ENCODE data around the gene TRPV2. TPM values are rescaled to one million over a fixed set of nuclear protein-coding genes. Genes with fewer than 3 reads are reported as not detected.
"Not testable (repeated sequence)": the region's sequence is repeated elsewhere in the genome, so short reads cannot be mapped to it uniquely, and the experiment has no call there.

The TRPV2 gene
- total and polyA plus RNA-seq, 2 donors = 29.0 to 39.8 TPM

DNA sequence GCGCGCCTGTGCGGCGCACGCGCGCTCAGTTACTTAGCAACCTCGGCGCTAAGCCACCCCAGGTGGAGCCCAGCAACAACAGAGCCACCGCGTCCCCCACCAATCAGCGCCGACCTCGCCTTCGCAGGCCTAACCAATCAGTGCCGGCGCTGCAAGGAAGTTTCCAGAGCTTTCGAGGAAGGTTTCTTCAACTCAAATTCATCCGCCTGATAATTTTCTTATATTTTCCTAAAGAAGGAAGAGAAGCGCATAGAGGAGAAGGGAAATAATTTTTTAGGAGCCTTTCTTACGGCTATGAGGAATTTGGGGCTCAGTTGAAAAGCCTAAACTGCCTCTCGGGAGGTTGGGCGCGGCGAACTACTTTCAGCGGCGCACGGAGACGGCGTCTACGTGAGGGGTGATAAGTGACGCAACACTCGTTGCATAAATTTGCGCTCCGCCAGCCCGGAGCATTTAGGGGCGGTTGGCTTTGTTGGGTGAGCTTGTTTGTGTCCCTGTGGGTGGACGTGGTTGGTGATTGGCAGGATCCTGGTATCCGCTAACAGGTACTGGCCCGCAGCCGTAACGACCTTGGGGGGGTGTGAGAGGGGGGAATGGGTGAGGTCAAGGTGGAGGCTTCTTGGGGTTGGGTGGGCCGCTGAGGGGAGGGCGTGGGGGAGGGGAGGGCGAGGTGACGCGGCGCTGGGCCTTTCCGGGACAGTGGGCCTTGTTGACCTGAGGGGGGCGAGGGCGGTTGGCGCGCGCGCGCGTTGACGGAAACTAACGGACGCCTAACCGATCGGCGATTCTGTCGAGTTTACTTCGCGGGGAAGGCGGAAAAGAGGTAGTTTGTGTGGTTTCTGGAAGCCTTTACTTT lies 34.5 kb upstream of the TRPV2 start, which contains the start of gene UBB:
UBB (plus strand) TSS at position 452 of the 856 bp plus-strand sequence. CDS start 817 bp downstream, outside the sequence.
- WGBS = under 1% methylated on average over 67 of the region's 67 CpGs
- peak within 1 kb of the TSS; percentile 96 to 99 for H3K27ac ChIP-seq (ENCODE audit: low read depth in 1 of 2, low read length in 1 of 2)
- H3K4me3 ChIP-seq (ENCODE audit: low read length in 2 of 2) = peak within 1 kb of the TSS; percentile 60 to 91
- peak; percentile 90 to 98 (median 97) for DNase-seq (ENCODE audit: low read depth in 6 of 9, low spot score in 9 of 9)
- H3K9me3 ChIP-seq (ENCODE audit: control insufficient read depth in 2 of 2, insufficient read depth in 1 of 2, low read length in 1 of 2) = peaks cover 0 to 14% of the 10 kb centered on the region in 2 donors
- peaks cover 15 to 18% of the 10 kb centered on the region in 2 donors for H3K4me1 ChIP-seq (ENCODE audit: control insufficient read depth in 2 of 2, insufficient read depth in 2 of 2, low read length in 2 of 2)
- no peaks in the 10 kb centered on the region for H3K27me3 ChIP-seq (ENCODE audit: control insufficient read depth in 2 of 2, insufficient read depth in 1 of 2, low read length in 1 of 2)
- H3K36me3 ChIP-seq (ENCODE audit: control insufficient read depth in 2 of 2, insufficient read depth in 2 of 2, low read length in 1 of 2) = peaks cover 19 to 31% of the 10 kb centered on the region in 2 donors

GRCh38 chr17:16381496-16381820 lies 33.9 kb upstream of the TRPV2 start:
- WGBS = under 1% methylated on average over 14 of the region's 14 CpGs
- Histone ChIP-seq H3K27me3 (ENCODE audit: control insufficient read depth in 2 of 2, insufficient read depth in 1 of 2, low read length in 1 of 2) (no peaks in the 10 kb centered on the region), H3K27ac (ENCODE audit: low read depth in 1 of 2, low read length in 1 of 2) (peak overlapping the region; percentile 96 to 99), H3K9me3 (ENCODE audit: control insufficient read depth in 2 of 2, insufficient read depth in 1 of 2, low read length in 1 of 2) (peaks cover 0 to 14% of the 10 kb centered on the region in 2 donors), H3K36me3 (ENCODE audit: control insufficient read depth in 2 of 2, insufficient read depth in 2 of 2, low read length in 1 of 2) (peaks cover 19 to 31% of the 10 kb centered on the region in 2 donors), H3K4me1 (ENCODE audit: control insufficient read depth in 2 of 2, insufficient read depth in 2 of 2, low read length in 2 of 2) (peaks cover 17 to 23% of the 10 kb centered on the region in 2 donors), H3K4me3 (ENCODE audit: low read length in 2 of 2) (peak overlapping the region; percentile 60 to 91)
- no peak for DNase-seq (ENCODE audit: low read depth in 6 of 9, low spot score in 9 of 9)

DNA sequence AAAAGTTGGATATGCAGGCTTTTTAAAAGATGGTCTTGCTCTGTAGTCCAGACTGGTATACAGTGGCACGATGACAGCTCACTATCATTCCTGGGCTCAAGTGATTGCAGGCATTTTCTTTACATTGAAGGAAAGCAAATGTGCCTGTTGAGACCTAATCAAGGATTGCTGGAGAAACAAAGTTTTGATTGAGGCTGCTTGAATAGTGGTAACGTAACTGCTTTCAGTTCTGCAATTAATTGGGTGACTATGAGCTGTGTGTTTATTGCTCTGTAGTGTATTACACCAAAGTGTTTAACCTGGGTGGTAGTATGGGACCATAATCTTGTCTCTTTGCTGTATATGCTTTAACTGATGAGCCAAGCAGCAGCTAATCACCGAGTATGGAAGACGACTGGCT lies 32.2 kb upstream of the TRPV2 start:
- peaks cover 0 to 7% of the 10 kb centered on the region in 2 donors for H3K27me3 ChIP-seq (ENCODE audit: control insufficient read depth in 2 of 2, insufficient read depth in 1 of 2, low read length in 1 of 2)
- no peak overlapping the region for H3K27ac ChIP-seq (ENCODE audit: low read depth in 1 of 2, low read length in 1 of 2)
- peak overlapping the region in 1 of 2 donors; percentile 22 for H3K4me3 ChIP-seq (ENCODE audit: low read length in 2 of 2)
- 90% methylated on average over 4 of the region's 4 CpGs for WGBS
- no peak for DNase-seq (ENCODE audit: low read depth in 6 of 9, low spot score in 9 of 9)
- H3K4me1 ChIP-seq (ENCODE audit: control insufficient read depth in 2 of 2, insufficient read depth in 2 of 2, low read length in 2 of 2) = peaks cover 17 to 28% of the 10 kb centered on the region in 2 donors
- peaks cover 0 to 14% of the 10 kb centered on the region in 2 donors for H3K9me3 ChIP-seq (ENCODE audit: control insufficient read depth in 2 of 2, insufficient read depth in 1 of 2, low read length in 1 of 2)
- peaks cover 19 to 31% of the 10 kb centered on the region in 2 donors for H3K36me3 ChIP-seq (ENCODE audit: control insufficient read depth in 2 of 2, insufficient read depth in 2 of 2, low read length in 1 of 2)

- Histone ChIP-seq H3K27ac (ENCODE audit: low read depth in 1 of 2, low read length in 1 of 2) (no peak overlapping the region), H3K27me3 (ENCODE audit: control insufficient read depth in 2 of 2, insufficient read depth in 1 of 2, low read length in 1 of 2) (peaks cover 0 to 7% of the 10 kb centered on the region in 2 donors)
Measured at GRCh38 chr17:16383772-16384287, 31.5 kb upstream of the TRPV2 start.

GRCh38 chr17:16384557-16384956 lies 30.8 kb upstream of the TRPV2 start:
- Histone ChIP-seq H3K4me1 (ENCODE audit: control insufficient read depth in 2 of 2, insufficient read depth in 2 of 2, low read length in 2 of 2) (peaks cover 17 to 28% of the 10 kb centered on the region in 2 donors), H3K4me3 (ENCODE audit: low read length in 2 of 2) (no peak overlapping the region), H3K27me3 (ENCODE audit: control insufficient read depth in 2 of 2, insufficient read depth in 1 of 2, low read length in 1 of 2) (peaks cover 0 to 7% of the 10 kb centered on the region in 2 donors), H3K36me3 (ENCODE audit: control insufficient read depth in 2 of 2, insufficient read depth in 2 of 2, low read length in 1 of 2) (peaks cover 19 to 31% of the 10 kb centered on the region in 2 donors), H3K27ac (ENCODE audit: low read depth in 1 of 2, low read length in 1 of 2) (no peak overlapping the region), H3K9me3 (ENCODE audit: control insufficient read depth in 2 of 2, insufficient read depth in 1 of 2, low read length in 1 of 2) (peaks cover 0 to 7% of the 10 kb centered on the region in 2 donors)
- 85% methylated on average over 5 of the region's 5 CpGs for WGBS
- no peak for DNase-seq (ENCODE audit: low read depth in 6 of 9, low spot score in 9 of 9)

More at GRCh38 chr17:16383772-16384287, 31.5 kb upstream of the TRPV2 start:
- Histone ChIP-seq H3K9me3 (ENCODE audit: control insufficient read depth in 2 of 2, insufficient read depth in 1 of 2, low read length in 1 of 2) (peaks cover 0 to 10% of the 10 kb centered on the region in 2 donors), H3K4me1 (ENCODE audit: control insufficient read depth in 2 of 2, insufficient read depth in 2 of 2, low read length in 2 of 2) (peaks cover 17 to 28% of the 10 kb centered on the region in 2 donors), H3K4me3 (ENCODE audit: low read length in 2 of 2) (peak overlapping the region in 1 of 2 donors; percentile 22), H3K36me3 (ENCODE audit: control insufficient read depth in 2 of 2, insufficient read depth in 2 of 2, low read length in 1 of 2) (peaks cover 19 to 31% of the 10 kb centered on the region in 2 donors)
- no peak for DNase-seq (ENCODE audit: low read depth in 6 of 9, low spot score in 9 of 9)
- 94% methylated on average over 5 of the region's 5 CpGs for WGBS

GRCh38 chr17:16386126-16386507 lies 29.3 kb upstream of the TRPV2 start:
- Histone ChIP-seq H3K4me1 (ENCODE audit: control insufficient read depth in 2 of 2, insufficient read depth in 2 of 2, low read length in 2 of 2) (peaks cover 17 to 28% of the 10 kb centered on the region in 2 donors), H3K36me3 (ENCODE audit: control insufficient read depth in 2 of 2, insufficient read depth in 2 of 2, low read length in 1 of 2) (peaks cover 19 to 31% of the 10 kb centered on the region in 2 donors), H3K4me3 (ENCODE audit: low read length in 2 of 2) (peak overlapping the region in 1 of 2 donors; percentile 47)
- WGBS = 44% methylated on average over 23 of the region's 23 CpGs
- H3K9me3 ChIP-seq (ENCODE audit: control insufficient read depth in 2 of 2, insufficient read depth in 1 of 2, low read length in 1 of 2); H3K27ac ChIP-seq (ENCODE audit: low read depth in 1 of 2, low read length in 1 of 2); H3K27me3 ChIP-seq (ENCODE audit: control insufficient read depth in 2 of 2, insufficient read depth in 1 of 2, low read length in 1 of 2): not testable (repeated sequence)
- DNase-seq (ENCODE audit: low read depth in 6 of 9, low spot score in 9 of 9) = peak in 1 of 9 donors; percentile 25

GRCh38 chr17:16391451-16391850 lies 23.9 kb upstream of the TRPV2 start:
- Histone ChIP-seq H3K9me3 (ENCODE audit: control insufficient read depth in 2 of 2, insufficient read depth in 1 of 2, low read length in 1 of 2) (no peaks in the 10 kb centered on the region), H3K27ac (ENCODE audit: low read depth in 1 of 2, low read length in 1 of 2) (no peak overlapping the region), H3K4me3 (ENCODE audit: low read length in 2 of 2) (no peak overlapping the region), H3K4me1 (ENCODE audit: control insufficient read depth in 2 of 2, insufficient read depth in 2 of 2, low read length in 2 of 2) (peaks cover 0 to 5% of the 10 kb centered on the region in 2 donors), H3K36me3 (ENCODE audit: control insufficient read depth in 2 of 2, insufficient read depth in 2 of 2, low read length in 1 of 2) (no peaks in the 10 kb centered on the region), H3K27me3 (ENCODE audit: control insufficient read depth in 2 of 2, insufficient read depth in 1 of 2, low read length in 1 of 2) (peaks cover 0 to 7% of the 10 kb centered on the region in 2 donors)
- DNase-seq (ENCODE audit: low read depth in 6 of 9, low spot score in 9 of 9) = no peak
- 97% methylated on average over 13 of the region's 13 CpGs for WGBS

- WGBS = 96% methylated on average over 11 of the region's 11 CpGs
- DNase-seq (ENCODE audit: low read depth in 6 of 9, low spot score in 9 of 9); H3K27me3 ChIP-seq (ENCODE audit: control insufficient read depth in 2 of 2, insufficient read depth in 1 of 2, low read length in 1 of 2); H3K9me3 ChIP-seq (ENCODE audit: control insufficient read depth in 2 of 2, insufficient read depth in 1 of 2, low read length in 1 of 2); H3K4me1 ChIP-seq (ENCODE audit: control insufficient read depth in 2 of 2, insufficient read depth in 2 of 2, low read length in 2 of 2); H3K36me3 ChIP-seq (ENCODE audit: control insufficient read depth in 2 of 2, insufficient read depth in 2 of 2, low read length in 1 of 2); H3K27ac ChIP-seq (ENCODE audit: low read depth in 1 of 2, low read length in 1 of 2); H3K4me3 ChIP-seq (ENCODE audit: low read length in 2 of 2): not testable (repeated sequence)
Measured at GRCh38 chr17:16392491-16392890, 22.9 kb upstream of the TRPV2 start.

DNA sequence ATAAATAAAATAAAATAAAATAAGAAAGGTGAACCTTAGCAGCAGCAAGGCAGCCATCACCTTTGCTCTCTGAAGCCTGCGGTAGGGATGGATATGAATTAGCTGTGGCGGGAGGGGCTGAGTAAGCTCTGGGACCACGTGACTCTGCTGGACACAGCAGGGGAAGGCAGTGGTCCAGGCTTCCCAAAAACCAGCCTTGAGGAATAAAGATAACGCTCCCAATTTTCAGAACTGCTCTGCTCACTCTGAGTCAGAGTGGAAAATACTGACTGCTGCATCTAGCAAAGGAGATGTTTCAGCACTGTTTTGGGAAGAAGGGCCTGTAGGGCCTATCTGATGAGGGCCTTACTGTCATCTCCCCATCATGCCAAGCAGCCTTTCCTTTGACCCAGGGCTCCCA lies 19.5 kb upstream of the TRPV2 start:
- H3K27me3 ChIP-seq (ENCODE audit: control insufficient read depth in 2 of 2, insufficient read depth in 1 of 2, low read length in 1 of 2); H3K9me3 ChIP-seq (ENCODE audit: control insufficient read depth in 2 of 2, insufficient read depth in 1 of 2, low read length in 1 of 2); H3K27ac ChIP-seq (ENCODE audit: low read depth in 1 of 2, low read length in 1 of 2); H3K4me3 ChIP-seq (ENCODE audit: low read length in 2 of 2); H3K36me3 ChIP-seq (ENCODE audit: control insufficient read depth in 2 of 2, insufficient read depth in 2 of 2, low read length in 1 of 2); DNase-seq (ENCODE audit: low read depth in 6 of 9, low spot score in 9 of 9); H3K4me1 ChIP-seq (ENCODE audit: control insufficient read depth in 2 of 2, insufficient read depth in 2 of 2, low read length in 2 of 2): not testable (repeated sequence)
- 91% methylated on average over 4 of the region's 4 CpGs for WGBS
